Subcutaneous adipose tissue (tissue), 4 donors: Measurements from ENCODE around the gene FAM241B. TPM values are rescaled to one million over a fixed set of nuclear protein-coding genes. Genes with fewer than 3 reads are reported as not detected.

ENCODE experiments used
- total RNA-seq, 4 donors: library from RNA; depleted of rRNA; stranded (reverse); fragments of >200 nt; gene quantifications; one replicate each; pipeline ENCODE4 v1.1.0, GENCODE V29; 2016
- TF ChIP-seq, protein P1 (sequence below): fragments of 450-650 bp; IDR thresholded peaks from one replicate; pipeline ENCODE4 v1.5.1; 2016; ENCODE audit warnings: low read depth, mild to moderate bottlenecking, control low read depth, antibody characterized with exemption, moderate library complexity

FAM241B gene
- total RNA-seq, 4 donors from 2014 or later = 1.7 to 2.4 (median 1.8) TPM; not detected in 1

DNA sequence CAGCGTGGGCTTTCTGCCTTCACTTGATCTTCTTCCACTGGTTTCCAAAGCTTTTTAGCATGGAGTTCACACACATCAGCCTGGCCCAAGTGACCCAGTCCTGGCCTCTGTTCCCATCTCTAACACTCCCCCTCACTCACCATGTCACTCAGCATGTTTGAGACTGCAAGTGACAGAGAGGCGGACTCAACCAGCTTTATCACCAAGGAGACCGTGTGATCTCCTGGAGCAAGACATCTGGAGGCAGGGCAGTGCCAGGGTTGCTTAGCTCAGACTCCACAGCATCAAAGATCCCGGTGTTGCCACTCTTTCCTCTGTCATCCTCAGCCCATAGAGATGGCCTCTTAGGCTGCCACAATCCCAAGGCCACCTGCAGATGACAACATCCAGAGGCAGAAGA is 39.4 kb downstream of the FAM241B start:
- TF ChIP-seq, protein P1, sequence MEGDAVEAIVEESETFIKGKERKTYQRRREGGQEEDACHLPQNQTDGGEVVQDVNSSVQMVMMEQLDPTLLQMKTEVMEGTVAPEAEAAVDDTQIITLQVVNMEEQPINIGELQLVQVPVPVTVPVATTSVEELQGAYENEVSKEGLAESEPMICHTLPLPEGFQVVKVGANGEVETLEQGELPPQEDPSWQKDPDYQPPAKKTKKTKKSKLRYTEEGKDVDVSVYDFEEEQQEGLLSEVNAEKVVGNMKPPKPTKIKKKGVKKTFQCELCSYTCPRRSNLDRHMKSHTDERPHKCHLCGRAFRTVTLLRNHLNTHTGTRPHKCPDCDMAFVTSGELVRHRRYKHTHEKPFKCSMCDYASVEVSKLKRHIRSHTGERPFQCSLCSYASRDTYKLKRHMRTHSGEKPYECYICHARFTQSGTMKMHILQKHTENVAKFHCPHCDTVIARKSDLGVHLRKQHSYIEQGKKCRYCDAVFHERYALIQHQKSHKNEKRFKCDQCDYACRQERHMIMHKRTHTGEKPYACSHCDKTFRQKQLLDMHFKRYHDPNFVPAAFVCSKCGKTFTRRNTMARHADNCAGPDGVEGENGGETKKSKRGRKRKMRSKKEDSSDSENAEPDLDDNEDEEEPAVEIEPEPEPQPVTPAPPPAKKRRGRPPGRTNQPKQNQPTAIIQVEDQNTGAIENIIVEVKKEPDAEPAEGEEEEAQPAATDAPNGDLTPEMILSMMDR = no peak

DNA sequence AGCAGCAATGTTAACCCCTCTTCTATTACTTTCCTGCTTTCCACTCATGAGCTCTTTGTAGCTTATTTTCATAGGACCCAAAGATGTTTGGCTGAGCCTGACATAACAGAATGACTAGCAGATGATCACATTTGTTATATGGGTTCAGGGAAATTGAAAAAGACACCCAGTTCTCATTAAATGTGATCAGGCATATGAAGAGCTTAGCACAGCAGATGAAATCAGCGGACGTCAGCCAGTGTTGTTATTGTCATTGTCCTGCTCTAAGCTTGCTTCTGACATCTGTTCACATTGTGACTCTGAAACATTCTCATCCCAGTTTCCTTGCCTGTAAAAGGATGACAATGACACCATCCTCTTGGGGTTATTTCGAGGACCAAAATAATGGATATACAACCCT is 43.5 kb downstream of the FAM241B start:
- TF ChIP-seq, protein P1 = no peak

DNA sequence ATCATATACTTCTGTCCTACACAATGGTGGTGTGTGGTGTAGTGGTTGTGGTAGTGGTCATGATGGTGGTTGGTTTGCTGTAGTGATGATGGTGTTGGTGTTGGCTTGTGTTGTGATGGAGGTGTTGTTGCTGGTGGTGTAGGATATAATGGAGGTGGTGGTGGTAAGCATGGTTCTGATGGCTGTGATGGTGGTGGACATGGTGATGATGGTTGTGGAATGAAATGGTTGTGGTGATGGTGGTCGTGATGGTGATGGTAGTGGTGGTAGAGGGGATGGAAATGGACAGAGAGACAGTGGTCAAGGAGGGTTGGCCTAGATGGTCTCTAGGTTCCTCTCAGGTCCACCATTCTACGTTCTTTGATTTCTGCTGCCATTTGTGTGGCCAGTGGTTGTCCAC is 44.7 kb downstream of the FAM241B start:
- TF ChIP-seq, protein P1 = no peak

DNA sequence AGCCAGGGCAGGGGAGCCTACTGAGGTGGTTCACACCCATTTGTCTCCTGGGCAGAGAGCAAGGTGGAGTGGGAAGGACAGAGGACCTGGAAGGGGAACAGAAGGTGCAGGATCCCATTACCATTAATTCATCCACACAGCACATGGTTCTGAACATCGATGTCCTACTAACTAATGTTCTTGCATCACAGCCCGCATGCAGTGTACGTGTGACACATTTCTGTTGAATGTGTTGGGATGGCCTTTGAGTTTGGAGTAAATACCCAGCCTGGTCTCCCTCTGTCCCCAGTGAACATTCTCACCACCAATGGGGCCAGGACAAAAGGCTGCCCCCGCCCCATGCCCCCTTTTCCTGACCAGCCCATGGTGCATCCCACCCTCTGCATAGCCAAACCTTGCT is 46.3 kb downstream of the FAM241B start:
- TF ChIP-seq, protein P1 = no peak

DNA sequence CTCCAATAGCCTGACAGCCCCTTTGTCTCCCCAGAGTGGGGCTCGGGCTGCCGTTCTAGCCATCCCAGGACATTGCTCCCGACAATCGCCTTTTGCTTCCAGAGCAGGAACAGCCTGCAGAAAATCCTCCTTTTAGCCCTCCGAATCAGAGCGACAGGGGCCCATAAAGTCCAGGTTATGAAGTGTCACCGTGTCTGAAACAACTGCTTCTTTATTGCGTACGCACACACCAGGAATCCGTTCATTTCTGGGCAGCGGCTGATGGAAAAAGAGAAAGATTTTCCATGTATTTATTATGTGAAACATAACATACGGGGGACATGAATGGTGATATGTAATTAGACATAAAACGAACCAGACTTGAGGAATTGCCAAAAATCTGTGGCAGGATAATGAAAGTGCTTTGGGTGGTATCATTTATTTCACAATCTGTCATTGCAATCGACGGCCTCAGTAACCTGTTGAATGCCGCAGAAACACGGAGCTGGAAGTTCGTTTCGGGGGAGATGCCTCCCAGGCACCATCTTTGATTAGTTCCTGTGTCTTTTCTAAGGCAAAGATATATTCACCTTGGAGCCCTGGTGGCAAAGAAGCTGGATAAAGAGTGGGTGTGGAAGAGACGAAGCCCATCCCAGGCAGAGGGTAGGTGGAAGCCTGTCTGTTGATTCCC is 48.1 kb downstream of the FAM241B start:
- TF ChIP-seq, protein P1 = no peak

DNA sequence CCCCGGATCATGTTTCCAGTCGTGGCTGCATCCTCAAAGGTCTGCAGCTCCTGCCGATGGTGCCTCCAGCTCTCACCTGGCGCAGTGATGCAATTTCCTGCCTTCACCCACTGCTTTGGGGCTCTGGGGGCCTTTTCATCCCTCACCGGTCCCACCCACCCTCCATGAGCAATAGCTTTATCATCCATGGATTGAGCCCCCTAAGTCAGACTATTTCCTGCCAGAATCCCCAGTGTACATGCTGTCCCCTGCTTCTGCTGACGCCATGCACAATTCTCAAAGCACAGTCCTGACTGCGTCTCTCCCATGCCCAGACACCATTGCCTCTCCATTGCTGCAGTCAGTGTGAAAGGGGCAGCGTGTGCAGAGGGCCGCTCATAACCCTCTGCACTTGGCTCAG is 49.7 kb downstream of the FAM241B start:
- TF ChIP-seq, protein P1 = no peak

DNA sequence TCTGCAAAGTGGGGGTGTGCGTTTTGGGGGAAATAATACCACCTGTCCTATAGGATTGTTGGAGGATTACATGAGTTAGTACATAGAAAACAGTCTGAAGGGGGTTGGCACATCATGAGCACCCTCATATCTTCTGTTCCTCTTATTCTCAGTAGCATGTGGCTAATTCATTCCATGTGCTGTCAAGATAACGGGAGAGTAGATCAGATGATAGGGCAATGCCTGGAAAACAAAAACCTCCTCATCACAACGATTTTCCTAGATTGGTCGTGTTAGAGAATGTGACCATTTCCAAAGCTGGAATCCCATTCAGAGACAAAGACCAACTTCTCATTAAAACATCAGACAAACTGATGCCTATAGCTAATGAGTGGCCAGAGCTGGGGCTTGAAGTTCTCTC is 50.6 kb downstream of the FAM241B start:
- TF ChIP-seq, protein P1 = no peak
